ENCODE results near the gene KICS2. TPM values are rescaled to one million over a fixed set of nuclear protein-coding genes. Genes with fewer than 3 reads are reported as not detected.

Gene KICS2
- total and polyA plus RNA-seq, 2 of the 13 experiments (the other 11 are each of a cell fraction or from before 2014, with no cell fraction given): 3.5 to 6.6 TPM

DNA sequence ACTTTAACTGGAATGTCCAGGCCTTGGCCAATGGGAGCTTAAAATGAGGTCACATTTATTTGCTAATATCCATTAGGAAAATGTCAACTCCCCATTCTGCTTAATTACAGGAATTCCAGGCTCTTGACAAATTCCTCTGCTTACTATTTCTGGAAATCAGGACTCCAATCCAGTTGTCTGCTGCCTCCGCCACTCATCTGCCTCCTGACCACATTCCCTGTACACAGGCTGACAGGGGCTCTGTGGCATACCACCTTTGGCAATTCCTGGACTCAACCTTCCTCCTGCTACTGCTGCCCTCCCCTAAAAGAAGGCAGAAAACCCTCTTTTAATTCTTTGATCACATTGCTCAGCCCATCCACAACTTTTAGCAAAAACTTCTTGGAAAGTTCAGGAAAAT, 37.9 kb downstream of the KICS2 start:
- H3K9ac ChIP-seq (ENCODE audit: insufficient read depth, low read depth, low read length): no peak overlapping the region
- CTCF ChIA-PET (ENCODE audit: low intra/inter-chr PET ratio, low total read pairs): no interaction called here
- H3K36me3 ChIP-seq (replicated peaks in 1 of 2; ENCODE audit: control insufficient read depth in 1 of 2, insufficient read depth in 2 of 2, low read length in 2 of 2): no peaks in the 10 kb centered on the region
- no peaks in the 10 kb centered on the region for H3K79me2 ChIP-seq (ENCODE audit: insufficient read depth, low read length)
- FAIRE-seq: no peak
- WGBS (ENCODE audit: low lambda C conversion rate): 90% methylated on average over 1 of the region's 1 CpG
- no peaks in the 10 kb centered on the region for H3K4me1 ChIP-seq (ENCODE audit: insufficient read depth, low read length)
- no peaks in the 10 kb centered on the region for H4K20me1 ChIP-seq (ENCODE audit: insufficient read depth, low read length)
- no peak for ATAC-seq
- no peak overlapping the region for H3K4me3 ChIP-seq (replicated peaks in 1 of 3; ENCODE audit: insufficient read depth in 1 of 3, low read depth in 2 of 3, low read length in 3 of 3)
- POLR2A ChIA-PET: no interaction called here
- no peaks in the 10 kb centered on the region for H3K27me3 ChIP-seq (ENCODE audit: control insufficient read depth in 1 of 2, insufficient read depth in 2 of 2, low read length in 2 of 2)
- BruUV-seq (replicated peaks): no TSS peak
- H3K9me3 ChIP-seq (ENCODE audit: low read length): no peaks in the 10 kb centered on the region
- TF ChIP-seq AHR (CRISPR knock-in tag; IDR thresholded peaks at IDR 0.05) (no peak), YEATS4 (CRISPR knock-in tag; IDR thresholded peaks at IDR 0.05; ENCODE audit: borderline replicate concordance) (no peak), ZNF441 (CRISPR knock-in tag; IDR thresholded peaks at IDR 0.05; ENCODE audit: borderline replicate concordance) (no peak), GZF1 (CRISPR knock-in tag; IDR thresholded peaks at IDR 0.05) (no peak), ZNF205 (CRISPR knock-in tag; IDR thresholded peaks at IDR 0.05) (no peak), REPIN1 (CRISPR knock-in tag; IDR thresholded peaks at IDR 0.05; ENCODE audit: borderline replicate concordance, low read depth) (no peak), ZNF720 (CRISPR knock-in tag; IDR thresholded peaks at IDR 0.05) (no peak), IRF2 (CRISPR knock-in tag; IDR thresholded peaks at IDR 0.05) (no peak), ZSCAN31 (CRISPR knock-in tag; IDR thresholded peaks at IDR 0.05; ENCODE audit: low read depth) (no peak), SAP130 (CRISPR knock-in tag; IDR thresholded peaks at IDR 0.05; ENCODE audit: low read depth) (no peak), PHF8 (CRISPR knock-in tag; IDR thresholded peaks at IDR 0.05) (no peak), SRF (IDR thresholded peaks at IDR 0.05; ENCODE audit: low read depth, low read length) (no peak)
- TF ChIP-seq, protein P1, sequence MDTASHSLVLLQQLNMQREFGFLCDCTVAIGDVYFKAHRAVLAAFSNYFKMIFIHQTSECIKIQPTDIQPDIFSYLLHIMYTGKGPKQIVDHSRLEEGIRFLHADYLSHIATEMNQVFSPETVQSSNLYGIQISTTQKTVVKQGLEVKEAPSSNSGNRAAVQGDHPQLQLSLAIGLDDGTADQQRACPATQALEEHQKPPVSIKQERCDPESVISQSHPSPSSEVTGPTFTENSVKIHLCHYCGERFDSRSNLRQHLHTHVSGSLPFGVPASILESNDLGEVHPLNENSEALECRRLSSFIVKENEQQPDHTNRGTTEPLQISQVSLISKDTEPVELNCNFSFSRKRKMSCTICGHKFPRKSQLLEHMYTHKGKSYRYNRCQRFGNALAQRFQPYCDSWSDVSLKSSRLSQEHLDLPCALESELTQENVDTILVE (CRISPR knock-in tag; IDR thresholded peaks at IDR 0.05): no peak
- TF ChIP-seq, protein P2, sequence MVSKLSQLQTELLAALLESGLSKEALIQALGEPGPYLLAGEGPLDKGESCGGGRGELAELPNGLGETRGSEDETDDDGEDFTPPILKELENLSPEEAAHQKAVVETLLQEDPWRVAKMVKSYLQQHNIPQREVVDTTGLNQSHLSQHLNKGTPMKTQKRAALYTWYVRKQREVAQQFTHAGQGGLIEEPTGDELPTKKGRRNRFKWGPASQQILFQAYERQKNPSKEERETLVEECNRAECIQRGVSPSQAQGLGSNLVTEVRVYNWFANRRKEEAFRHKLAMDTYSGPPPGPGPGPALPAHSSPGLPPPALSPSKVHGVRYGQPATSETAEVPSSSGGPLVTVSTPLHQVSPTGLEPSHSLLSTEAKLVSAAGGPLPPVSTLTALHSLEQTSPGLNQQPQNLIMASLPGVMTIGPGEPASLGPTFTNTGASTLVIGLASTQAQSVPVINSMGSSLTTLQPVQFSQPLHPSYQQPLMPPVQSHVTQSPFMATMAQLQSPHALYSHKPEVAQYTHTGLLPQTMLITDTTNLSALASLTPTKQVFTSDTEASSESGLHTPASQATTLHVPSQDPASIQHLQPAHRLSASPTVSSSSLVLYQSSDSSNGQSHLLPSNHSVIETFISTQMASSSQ (IDR thresholded peaks at IDR 0.05; ENCODE audit: low read depth): no peak
- TF ChIP-seq, protein P2 (CRISPR knock-in tag; IDR thresholded peaks at IDR 0.05; ENCODE audit: borderline replicate concordance): no peak
- TF ChIP-seq, protein P3, sequence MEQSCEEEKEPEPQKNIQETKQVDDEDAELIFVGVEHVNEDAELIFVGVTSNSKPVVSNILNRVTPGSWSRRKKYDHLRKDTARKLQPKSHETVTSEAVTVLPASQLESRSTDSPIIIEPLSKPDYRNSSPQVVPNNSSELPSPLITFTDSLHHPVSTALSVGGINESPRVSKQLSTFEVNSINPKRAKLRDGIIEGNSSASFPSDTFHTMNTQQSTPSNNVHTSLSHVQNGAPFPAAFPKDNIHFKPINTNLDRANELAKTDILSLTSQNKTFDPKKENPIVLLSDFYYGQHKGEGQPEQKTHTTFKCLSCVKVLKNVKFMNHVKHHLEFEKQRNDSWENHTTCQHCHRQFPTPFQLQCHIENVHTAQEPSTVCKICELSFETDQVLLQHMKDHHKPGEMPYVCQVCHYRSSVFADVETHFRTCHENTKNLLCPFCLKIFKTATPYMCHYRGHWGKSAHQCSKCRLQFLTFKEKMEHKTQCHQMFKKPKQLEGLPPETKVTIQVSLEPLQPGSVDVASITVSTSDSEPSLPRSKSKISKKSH (CRISPR knock-in tag; IDR thresholded peaks at IDR 0.05; ENCODE audit: borderline replicate concordance): no peak
- H3K27ac ChIP-seq (ENCODE audit: extremely low read length, insufficient read depth, low read length): no peak overlapping the region
- in situ Hi-C loops (cut with HindIII; ENCODE audit: extremely low pct_ligation_motif_present, low pct_unique_long_range_greater_than_20kb): loop anchor here (5.0 kb wide), 1 partner anchor 342 kb away; the partner anchor contains the start of gene SRGAP1
- DNase-seq (ENCODE audit: low spot score): no peak
- H2AFZ ChIP-seq (ENCODE audit: low read length): no peak overlapping the region
- no peak overlapping the region for H3K4me2 ChIP-seq (ENCODE audit: low read depth, low read length)
- intact Hi-C loops (cut with micrococcal nuclease; ENCODE audit: unreplicated experiment): no loop called here
